GM18508 (cell line): ENCODE measurements around the gene SLC4A8.

Experiments used
- ATAC-seq: cut with Tn5 transposase; IDR thresholded peaks from one replicate; pipeline ENCODE4 v1.9.1; 2021; ENCODE audit warnings: moderate number of reproducible peaks; ENCODE audit not compliant: insufficient read depth, unreplicated experiment

The SLC4A8 gene

GRCh38 chr12:51520576-51521325 lies 96.1 kb downstream of the SLC4A8 start:
- ATAC-seq = no peak

DNA sequence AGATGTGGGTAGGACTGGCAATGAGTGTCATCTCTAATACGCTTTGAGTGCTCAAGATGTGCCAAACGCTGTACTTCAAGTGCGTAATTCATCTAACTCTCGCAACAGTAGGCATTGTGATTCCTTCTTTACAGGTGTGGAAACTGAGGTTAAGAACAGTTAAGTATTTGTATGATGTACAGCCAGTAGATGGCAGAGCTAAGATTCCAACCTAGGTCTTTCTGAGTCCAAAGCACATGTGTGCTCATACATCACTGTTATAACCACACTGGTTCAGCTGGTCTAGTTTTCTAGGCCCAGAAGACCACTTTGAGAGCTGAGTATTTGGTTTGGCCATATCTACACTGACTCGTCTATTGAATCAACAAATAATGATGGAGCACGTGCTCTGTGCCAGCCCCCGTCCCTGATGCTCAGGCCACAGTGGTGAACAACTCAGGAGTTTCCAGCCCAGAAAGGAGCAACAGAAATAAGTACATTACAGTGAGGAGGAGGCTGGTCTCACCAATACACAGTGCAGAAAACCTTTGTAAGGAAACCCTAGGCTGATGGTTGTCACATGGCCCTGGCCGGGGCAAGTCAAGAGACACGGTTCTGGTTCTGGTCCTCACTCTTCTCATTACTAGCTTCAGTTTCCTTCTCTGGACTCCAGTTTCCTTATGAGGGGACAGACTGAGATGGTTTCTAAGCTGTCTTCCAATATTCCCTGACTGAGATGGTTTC lies 97.1 kb downstream of the SLC4A8 start:
- no peak for ATAC-seq

DNA sequence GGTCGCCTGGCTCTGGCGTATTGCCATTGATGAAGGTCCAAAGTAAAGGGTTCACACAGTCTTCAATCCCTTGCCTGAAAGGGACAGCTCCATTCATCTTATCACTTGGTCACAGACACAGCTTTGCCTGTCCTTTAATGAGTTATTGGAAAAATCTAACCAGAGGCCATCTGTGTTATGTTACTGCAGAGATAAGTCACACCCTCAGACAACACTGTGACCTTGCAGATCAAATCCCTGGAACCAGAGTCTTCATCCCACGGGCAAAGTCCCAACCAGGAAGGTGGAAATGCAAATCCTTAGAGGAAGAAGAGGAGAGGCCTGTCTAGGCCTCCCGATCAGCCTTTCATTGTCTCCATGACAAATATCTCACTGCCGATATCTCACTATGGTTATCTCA lies 98.1 kb downstream of the SLC4A8 start:
- no peak for ATAC-seq

GRCh38 chr12:51524386-51524901 lies 99.8 kb downstream of the SLC4A8 start:
- ATAC-seq = no peak

DNA sequence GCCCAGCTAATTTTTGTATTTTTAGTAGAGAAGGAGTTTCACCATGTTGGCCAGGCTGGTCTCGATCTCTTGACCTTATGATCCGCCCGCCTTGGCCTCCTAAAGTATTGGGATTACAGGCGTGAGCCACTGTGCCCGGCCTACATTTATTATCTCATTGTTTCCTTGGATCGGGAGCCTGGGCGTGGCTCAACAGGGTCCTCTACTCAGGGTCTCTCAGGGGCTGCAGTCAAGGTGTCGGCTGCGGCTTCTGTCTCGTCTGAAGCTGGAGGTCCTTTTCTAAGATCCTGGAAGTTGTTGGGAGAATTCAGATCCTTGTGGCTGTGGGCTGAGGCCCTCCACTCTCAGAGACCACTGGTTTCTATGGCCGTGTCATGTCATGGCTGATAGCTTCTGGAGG lies 100.9 kb downstream of the SLC4A8 start:
- no peak for ATAC-seq

- no peak for ATAC-seq
These were observed 103.3 kb downstream of the SLC4A8 start for GRCh38 chr12:51527966-51528365.

DNA sequence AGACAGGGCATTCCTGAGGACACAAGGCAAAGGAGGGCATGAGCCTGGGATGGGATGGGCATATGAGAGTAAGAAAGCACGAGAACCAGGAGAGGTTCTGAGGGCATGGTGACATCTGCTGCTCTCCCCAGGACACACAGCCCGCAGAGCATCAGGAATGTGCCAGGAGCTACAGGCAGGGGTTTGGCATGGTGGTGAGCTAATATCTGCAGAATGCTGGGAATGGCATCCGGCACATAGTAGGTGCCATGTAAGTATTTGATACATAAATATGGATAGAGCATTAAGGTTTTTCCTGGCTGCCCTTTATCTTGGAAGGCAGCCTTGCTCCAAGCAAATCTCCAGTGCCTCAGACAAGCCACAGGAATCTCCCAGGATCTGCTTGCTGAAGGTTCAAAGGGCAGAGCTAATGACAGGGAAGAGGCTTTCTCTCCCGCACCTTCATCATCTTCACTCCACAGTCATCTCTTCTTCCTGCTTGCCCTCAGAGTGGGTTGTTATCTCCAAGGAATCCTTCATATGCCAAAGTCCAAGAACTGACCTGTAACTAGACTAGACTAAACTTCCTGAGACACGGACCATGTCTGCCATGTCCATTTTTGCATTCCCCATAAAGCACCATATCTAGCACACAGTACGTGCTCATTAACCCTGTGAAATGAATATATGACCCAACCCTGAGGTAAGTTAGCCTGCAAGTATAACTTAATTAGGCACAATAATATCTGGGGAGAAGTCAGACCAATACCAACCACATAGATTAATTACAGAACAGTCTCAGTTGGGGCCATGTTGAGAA lies 104.4 kb downstream of the SLC4A8 start:
- ATAC-seq = no peak

DNA sequence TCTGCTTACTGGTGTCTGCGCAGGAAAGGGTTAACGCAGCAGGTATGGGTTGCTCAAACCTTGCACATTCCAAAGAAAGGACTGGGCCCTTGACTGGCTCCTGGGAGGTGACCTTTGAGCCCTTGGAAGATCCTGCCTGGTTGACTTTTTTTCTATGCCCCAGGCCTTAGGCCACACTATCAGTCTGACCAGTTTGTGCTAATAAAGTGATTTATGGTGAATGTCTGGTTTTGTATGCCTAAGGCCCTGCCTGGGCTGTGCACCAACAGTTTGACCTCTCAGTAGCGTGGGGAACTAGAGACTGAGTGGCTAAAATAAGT lies 105.0 kb downstream of the SLC4A8 start:
- no peak for ATAC-seq

- ATAC-seq = no peak
These were observed 105.6 kb downstream of the SLC4A8 start for GRCh38 chr12:51530208-51530607.

DNA sequence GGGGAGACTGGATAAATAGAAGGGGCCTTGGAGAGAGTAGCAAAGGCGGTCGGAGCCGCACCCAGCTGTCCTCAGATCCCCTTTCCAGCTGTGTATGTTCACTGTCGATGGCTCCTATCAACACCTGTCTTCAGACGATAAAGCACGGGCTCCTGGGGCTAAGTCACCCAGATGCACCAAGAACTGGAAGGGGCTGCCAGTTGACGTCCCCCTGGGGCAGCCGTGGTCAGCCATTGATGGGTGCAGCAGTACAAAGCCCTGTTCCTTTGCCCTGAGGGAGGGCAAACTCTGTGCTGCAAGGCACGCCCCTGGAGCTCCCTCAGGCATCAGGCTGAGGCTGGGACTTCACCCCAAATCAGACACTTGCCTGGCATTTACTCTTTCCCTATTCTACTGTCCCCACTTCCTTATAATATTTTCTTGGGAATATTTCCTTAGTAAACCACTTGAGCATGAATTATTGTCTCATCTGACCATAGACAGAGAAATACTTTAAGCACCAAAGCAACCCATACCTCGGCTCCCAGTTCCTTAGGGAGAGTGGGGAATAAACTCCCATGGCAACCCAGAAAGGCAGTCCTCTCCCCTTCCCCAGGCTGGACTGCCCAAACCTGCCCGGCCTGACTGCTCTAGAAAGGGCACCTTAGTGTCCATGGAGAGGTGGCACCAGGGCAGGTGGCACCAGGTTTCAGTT lies 106.8 kb downstream of the SLC4A8 start:
- no peak for ATAC-seq

DNA sequence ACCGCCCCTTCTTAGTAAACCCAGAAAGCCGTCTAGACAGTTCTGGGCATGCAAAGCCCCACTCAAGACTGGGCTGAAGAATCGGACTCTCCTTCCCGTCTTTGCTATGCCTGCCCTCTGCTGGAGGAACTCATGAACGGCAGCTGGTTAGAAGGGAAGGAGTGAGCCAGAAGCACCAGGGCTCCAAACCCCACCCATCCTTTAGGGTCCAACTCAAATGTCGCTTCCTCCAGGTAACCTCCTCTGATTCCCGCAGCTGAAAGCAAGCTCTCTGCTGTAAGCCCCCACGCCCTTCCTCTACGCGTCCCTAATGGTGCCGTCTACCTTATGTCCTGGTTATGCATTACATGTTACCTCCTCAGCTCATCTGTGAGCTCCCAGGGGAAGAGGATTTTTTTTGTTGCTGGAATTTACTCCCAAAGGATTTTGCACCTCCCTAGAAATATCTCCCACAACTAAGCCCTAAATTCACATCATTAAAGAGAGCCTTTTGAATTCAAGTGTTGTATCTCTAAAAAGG lies 107.4 kb downstream of the SLC4A8 start:
- no peak for ATAC-seq

DNA sequence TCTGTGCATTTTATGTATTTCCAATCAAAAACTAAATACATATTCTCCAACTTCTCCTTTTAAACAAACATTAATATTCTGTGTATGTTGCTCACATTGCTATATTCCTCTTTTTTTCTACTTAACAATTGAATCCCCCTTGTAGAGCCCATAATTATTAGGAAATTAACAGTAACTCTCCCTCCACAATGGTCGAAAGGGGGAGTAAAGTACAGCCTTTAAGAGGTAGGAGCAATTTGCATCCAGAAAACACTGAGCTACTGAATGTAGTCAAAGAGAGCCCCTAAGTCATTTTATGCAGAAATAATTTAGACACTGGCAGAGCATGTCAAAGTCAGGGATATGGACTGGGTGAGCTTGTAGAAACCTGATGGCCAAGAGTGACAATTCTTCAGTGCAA lies 109.2 kb downstream of the SLC4A8 start:
- ATAC-seq = no peak

DNA sequence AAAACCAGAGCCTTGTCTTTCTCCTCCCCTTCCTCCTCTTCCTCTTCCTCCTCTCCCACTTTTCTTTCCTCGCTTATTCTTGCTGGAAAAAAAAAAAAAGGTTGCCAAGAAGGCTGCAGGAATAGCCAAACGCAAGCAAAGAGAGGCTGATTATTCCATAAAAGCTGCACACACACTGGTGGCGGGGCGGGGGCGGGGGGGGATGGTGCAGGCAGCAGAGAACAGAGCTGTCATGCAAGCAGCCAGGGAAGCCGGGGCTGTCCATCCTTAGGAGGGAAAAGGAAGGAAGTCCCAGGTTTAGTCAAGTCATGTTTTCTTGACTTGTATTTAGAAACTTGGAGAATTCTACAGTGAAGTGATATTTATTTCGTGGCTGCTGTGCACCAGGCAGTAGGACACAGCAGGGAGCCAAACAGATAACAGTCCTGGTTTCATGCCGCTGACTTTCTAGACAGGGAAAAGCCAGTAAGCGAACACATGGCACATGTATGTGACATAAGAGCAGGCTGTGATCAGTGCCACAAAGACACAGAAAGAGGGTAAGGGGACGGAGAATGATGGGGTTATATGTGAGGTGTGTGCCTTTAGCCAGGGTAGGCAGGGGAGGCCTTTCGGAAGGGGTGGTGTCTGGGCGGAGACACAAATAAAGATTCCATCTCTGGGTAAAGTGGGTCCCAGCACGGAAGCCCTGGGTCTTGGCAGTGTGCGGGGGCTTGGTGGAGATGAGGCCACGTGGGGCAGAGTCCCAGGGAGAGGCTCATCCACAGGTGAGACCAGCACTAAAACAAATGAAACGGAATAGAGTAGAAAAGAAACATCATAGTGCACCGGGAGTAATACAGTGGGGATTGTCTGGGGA lies 109.8 kb downstream of the SLC4A8 start:
- no peak for ATAC-seq

- no peak for ATAC-seq
These were observed 111.5 kb downstream of the SLC4A8 start for GRCh38 chr12:51536159-51536558.

DNA sequence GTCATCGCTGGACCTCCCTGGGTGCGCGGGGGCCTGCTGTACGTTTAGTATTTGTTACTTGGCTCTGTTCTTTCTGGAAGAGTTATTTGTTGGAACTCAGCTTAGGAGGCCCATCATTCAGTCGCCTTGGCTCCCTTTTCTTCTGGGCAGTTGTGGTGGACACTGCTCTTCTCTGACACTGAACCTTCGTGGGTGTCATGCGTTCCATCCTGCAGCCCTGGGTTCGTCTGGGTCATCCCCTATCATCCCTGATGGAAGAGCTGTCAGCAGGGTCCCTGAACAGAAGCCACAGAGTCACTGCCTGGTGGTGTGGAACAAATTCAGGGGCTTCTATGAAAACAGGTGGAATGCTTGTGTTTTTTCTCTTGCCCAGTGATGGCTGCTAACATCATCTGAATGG lies 113.5 kb downstream of the SLC4A8 start:
- ATAC-seq = no peak

- no peak for ATAC-seq
These were observed 114.0 kb downstream of the SLC4A8 start for GRCh38 chr12:51538599-51538998.

- no peak for ATAC-seq
These were observed 116.4 kb downstream of the SLC4A8 start for GRCh38 chr12:51540996-51541395.

DNA sequence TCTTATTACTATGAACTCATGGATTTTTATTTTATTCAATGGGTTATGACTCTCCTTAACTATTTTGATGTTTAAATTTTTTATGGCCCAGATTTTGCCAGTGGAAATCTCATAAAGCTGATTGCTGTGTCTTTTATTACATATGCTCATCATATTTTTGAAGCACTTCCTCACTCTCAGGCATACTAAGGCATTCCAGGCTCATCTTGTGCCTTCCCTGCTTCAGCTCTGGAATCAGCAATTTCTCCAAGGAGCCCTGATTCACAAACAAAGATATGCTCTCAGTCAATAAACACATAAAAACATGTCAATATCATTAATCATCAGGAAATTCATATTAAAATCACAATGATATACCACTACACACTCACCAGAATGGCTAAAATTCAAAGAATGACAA lies 121.5 kb downstream of the SLC4A8 start:
- no peak for ATAC-seq

DNA sequence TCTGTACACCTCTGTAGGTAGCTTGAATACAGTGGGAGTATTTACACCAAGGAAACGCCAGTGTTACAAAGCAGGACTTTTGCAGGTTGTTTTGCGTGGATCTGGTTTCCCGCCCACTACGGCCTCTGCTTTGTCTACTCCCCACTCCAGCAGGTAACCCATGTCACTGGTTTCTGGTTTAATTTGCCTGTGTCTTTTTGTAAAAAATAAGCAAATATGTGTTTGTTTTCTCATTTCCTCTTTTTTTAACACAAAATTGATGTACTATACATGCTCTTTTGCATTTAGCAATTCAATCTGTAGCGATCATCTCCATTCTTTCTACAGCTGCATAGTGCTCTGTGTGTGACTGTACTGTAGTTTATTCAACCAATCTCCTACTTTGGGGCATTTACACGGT lies 123.0 kb downstream of the SLC4A8 start:
- ATAC-seq = no peak
